Activated T-helper 1 cell treated with anti-CD3 and anti-CD28 coated beads, Interleukin-12 subunit alpha, Interleukin-12 subunit beta, Interleukin-2, Interleukin-4 antibody, amounts not matched to agents 30 ng/mL and 10 ng/mL and 1 ng/mL, durations not matched to agents 14 hours and 24 hours and 36 hours (primary cell): ENCODE results near the gene CPLANE2. TPM values are rescaled to one million over a fixed set of nuclear protein-coding genes. Genes with fewer than 3 reads are reported as not detected.
"Not testable (repeated sequence)": the region's sequence is repeated elsewhere in the genome, so short reads cannot be mapped to it uniquely, and the experiment has no call there.

Experiments
- DNase-seq: peaks from one replicate; pipeline ENCODE4 v3.0.0; 2021; ENCODE audit warnings: low spot score
- H3K27ac Mint-ChIP-seq: one replicate; pipeline ENCODE4 v1.8.0; 2021; ENCODE audit warnings: mild to moderate bottlenecking, mixed read lengths
- H3K27me3 Mint-ChIP-seq: one replicate; pipeline ENCODE4 v1.8.0; 2022; ENCODE audit warnings: mild to moderate bottlenecking, moderate library complexity, mixed read lengths; ENCODE audit not compliant: insufficient read depth
- H3K36me3 Mint-ChIP-seq: one replicate; pipeline ENCODE4 v1.8.0; 2021; ENCODE audit warnings: low read depth, mixed read lengths
- H3K4me1 Mint-ChIP-seq: one replicate; pipeline ENCODE4 v1.8.0; 2021; ENCODE audit warnings: low read depth, mixed read lengths
- H3K4me3 Mint-ChIP-seq: one replicate; pipeline ENCODE4 v1.8.0; 2021; ENCODE audit warnings: mild to moderate bottlenecking, moderate library complexity, mixed read lengths
- H3K9me3 Mint-ChIP-seq: one replicate; pipeline ENCODE4 v1.8.0; 2021; ENCODE audit warnings: mixed read lengths
- intact Hi-C: fragments of 100-400 bp; cut with micrococcal nuclease; formaldehyde crosslinking; loops from one replicate; pipeline ENCODE4 v1.15.1; 2024
- total RNA-seq: library from RNA; stranded (reverse); gene quantifications from 2 replicates; pipeline ENCODE4 v1.2.3, GENCODE V29; 2022

The CPLANE2 gene
- total RNA-seq, 1 donor from 2014 or later = 3.8 TPM

- DNase-seq = no peak
- Mint-ChIP-seq H3K27me3 (peaks cover 2% of the 10 kb centered on the region), H3K4me3 (no peak overlapping the region), H3K36me3 (no peaks in the 10 kb centered on the region), H3K27ac (no peak overlapping the region), H3K9me3 (no peaks in the 10 kb centered on the region), H3K4me1 (peaks cover 22% of the 10 kb centered on the region)
- intact Hi-C loops = loop anchor here (5.0 kb wide), 1 partner anchor 834 kb away; the partner anchor contains the start of gene SDHB
Measured at GRCh38 chr1:16218014-16218673, 18.8 kb downstream of the CPLANE2 start.

- Mint-ChIP-seq H3K4me3 (peak overlapping the region; percentile 83), H3K4me1 (peaks cover 22% of the 10 kb centered on the region)
Measured at GRCh38 chr1:16217061-16217785, 19.8 kb downstream of the CPLANE2 start.

GRCh38 chr1:16215882-16216753 lies 20.9 kb downstream of the CPLANE2 start:
- H3K36me3 Mint-ChIP-seq = no peaks in the 10 kb centered on the region

More at GRCh38 chr1:16217061-16217785, 19.8 kb downstream of the CPLANE2 start:
- Mint-ChIP-seq H3K27ac (no peak overlapping the region), H3K36me3 (no peaks in the 10 kb centered on the region), H3K9me3 (no peaks in the 10 kb centered on the region), H3K27me3 (peaks cover 4% of the 10 kb centered on the region)
- intact Hi-C loops = loop anchor here (1.0 to 5.0 kb wide), 4 partner anchors 11 to 835 kb away; partner anchors contain the start of genes CPLANE2 and SDHB
- DNase-seq = peak; percentile 92

DNA sequence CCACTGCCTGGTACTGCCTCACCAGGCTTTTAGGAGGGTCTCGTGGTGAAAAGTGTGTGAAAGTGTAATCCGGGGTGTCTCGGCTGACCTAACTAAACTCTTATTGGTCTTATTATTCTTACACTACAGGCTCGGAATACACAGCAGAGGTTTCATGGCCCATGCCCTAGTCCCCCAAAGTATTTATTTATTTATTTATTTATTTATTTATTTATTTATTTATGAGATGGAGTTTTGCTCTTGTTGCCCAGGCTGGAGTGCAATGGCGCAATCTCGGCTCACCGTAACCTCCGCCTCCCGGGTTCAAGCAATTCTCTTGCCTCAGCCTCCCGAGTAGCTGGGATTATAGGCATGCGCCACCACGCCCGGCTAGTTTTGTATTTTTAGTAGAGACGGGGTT lies 21.7 kb downstream of the CPLANE2 start:
- H3K27me3 Mint-ChIP-seq, H3K4me3 Mint-ChIP-seq, H3K36me3 Mint-ChIP-seq, DNase-seq, H3K9me3 Mint-ChIP-seq, H3K27ac Mint-ChIP-seq: not testable (repeated sequence)
- intact Hi-C loops = loop anchor here (5.0 kb wide), 1 partner anchor 837 kb away; the partner anchor contains the start of gene SDHB
- peaks cover 21% of the 10 kb centered on the region for H3K4me1 Mint-ChIP-seq

More at GRCh38 chr1:16215882-16216753, 20.9 kb downstream of the CPLANE2 start:
- Mint-ChIP-seq H3K27ac (no peak overlapping the region), H3K27me3 (peaks cover 2% of the 10 kb centered on the region), H3K4me3 (peak overlapping the region; percentile 83), H3K9me3 (no peaks in the 10 kb centered on the region), H3K4me1 (peaks cover 22% of the 10 kb centered on the region)
- intact Hi-C loops = loop anchor here (2.0 to 5.0 kb wide), 2 partner anchors 49 to 836 kb away; partner anchors contain the start of gene SDHB
- DNase-seq = peak; percentile 56

DNA sequence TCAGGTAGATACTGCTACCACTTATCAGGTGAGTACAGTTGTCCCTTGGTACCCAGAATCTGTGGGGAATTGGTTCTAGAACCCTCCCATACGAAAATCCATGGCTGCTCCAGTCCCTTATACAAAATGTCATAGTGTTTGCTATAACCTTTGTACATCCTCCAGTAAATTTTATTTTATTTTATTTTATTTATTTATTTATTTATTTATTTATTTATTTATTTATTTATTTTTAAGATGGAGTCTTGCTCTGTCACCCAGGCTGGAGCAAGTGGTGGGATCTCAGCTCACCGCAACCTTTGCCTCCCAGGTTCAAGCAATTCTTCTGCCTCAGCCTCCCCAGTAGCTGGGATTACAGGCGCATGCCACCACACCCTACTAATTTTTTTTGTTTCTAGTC lies 23.4 kb downstream of the CPLANE2 start:
- H3K4me3 Mint-ChIP-seq, H3K36me3 Mint-ChIP-seq, H3K9me3 Mint-ChIP-seq, DNase-seq, H3K27ac Mint-ChIP-seq, H3K27me3 Mint-ChIP-seq, intact Hi-C loops: not testable (repeated sequence)
- H3K4me1 Mint-ChIP-seq = peaks cover 12% of the 10 kb centered on the region

GRCh38 chr1:16213013-16213412 lies 24.0 kb downstream of the CPLANE2 start:
- no peaks in the 10 kb centered on the region for H3K9me3 Mint-ChIP-seq
- intact Hi-C loops = no loop called here

DNA sequence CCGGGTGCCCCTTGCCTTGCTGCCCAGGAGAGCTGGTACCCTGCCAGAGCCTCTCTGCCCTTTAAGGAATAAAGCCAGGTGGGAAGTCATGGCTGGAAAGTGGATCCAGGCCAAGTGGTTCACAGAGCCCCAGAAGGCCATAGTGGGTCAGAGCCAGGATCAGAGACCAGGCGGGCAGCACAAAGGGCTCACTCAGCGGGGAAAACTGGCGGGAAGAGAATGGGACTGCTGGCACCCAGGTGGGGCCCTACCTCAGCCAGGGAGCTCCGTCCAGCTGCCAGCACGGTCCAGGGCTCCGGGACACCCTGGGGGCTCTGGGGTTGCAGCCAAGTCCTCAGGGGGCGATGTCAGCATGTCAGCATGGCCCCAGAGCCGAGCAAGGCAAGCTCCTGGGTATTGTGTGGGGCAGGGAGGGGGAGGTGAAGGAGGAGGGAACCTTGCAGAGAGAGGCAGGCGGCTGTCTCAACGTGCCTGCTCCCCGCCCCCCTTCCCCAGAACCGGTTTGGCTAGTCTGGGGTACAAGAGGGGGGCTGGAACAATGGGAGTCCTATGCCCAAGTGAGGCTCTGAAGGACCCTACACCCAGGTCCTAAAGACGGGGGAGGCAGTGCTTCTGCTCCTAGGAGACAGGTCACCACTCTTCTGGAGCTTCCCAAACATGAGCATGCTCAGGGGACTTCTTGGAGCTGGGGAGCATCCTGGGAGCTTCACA lies 24.6 kb downstream of the CPLANE2 start, which contains the start of gene ARHGEF19:
ARHGEF19 (minus strand) TSS at position 402 of the 711 bp plus-strand sequence. CDS start 3,598 bp downstream, outside the sequence.
- H3K9me3 Mint-ChIP-seq = no peaks in the 10 kb centered on the region
- H3K27ac Mint-ChIP-seq = no peak within 1 kb of the TSS
- intact Hi-C loops = no loop called here
- no peak within 1 kb of the TSS for H3K4me3 Mint-ChIP-seq
- no peaks in the 10 kb centered on the region for H3K36me3 Mint-ChIP-seq
- peaks cover 12% of the 10 kb centered on the region for H3K4me1 Mint-ChIP-seq
- peaks cover 2% of the 10 kb centered on the region for H3K27me3 Mint-ChIP-seq
- no peak for DNase-seq

More at GRCh38 chr1:16213013-16213412, 24.0 kb downstream of the CPLANE2 start:
- no peaks in the 10 kb centered on the region for H3K36me3 Mint-ChIP-seq
- peaks cover 2% of the 10 kb centered on the region for H3K27me3 Mint-ChIP-seq
- H3K4me3 Mint-ChIP-seq = no peak overlapping the region
- H3K4me1 Mint-ChIP-seq = peaks cover 12% of the 10 kb centered on the region
- no peak overlapping the region for H3K27ac Mint-ChIP-seq
- no peak for DNase-seq

DNA sequence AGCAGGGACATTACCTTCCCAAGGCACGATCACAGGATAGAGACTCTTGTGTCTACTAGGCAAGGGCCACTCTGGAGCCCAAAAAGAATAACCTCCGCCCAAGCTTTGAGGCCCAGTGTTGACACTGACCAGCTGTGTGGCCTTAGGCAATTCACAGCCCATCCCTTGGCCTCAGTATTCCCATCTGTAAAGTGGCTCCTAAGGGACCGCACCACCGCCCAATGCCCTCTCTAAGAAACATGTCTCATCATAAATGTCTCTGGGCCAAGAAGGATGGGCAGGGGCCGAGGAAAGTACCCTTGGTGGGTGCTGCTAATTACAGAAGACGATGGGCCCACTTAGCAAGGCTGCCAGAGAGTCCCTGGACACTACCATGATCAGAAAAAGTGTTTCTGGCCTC lies 25.2 kb downstream of the CPLANE2 start:
- H3K4me3 Mint-ChIP-seq = no peak overlapping the region
- no peak for DNase-seq
- peaks cover 2% of the 10 kb centered on the region for H3K27me3 Mint-ChIP-seq
- intact Hi-C loops = no loop called here
- no peaks in the 10 kb centered on the region for H3K36me3 Mint-ChIP-seq
- H3K27ac Mint-ChIP-seq = no peak overlapping the region
- H3K9me3 Mint-ChIP-seq = no peaks in the 10 kb centered on the region
- H3K4me1 Mint-ChIP-seq = peaks cover 8% of the 10 kb centered on the region

DNA sequence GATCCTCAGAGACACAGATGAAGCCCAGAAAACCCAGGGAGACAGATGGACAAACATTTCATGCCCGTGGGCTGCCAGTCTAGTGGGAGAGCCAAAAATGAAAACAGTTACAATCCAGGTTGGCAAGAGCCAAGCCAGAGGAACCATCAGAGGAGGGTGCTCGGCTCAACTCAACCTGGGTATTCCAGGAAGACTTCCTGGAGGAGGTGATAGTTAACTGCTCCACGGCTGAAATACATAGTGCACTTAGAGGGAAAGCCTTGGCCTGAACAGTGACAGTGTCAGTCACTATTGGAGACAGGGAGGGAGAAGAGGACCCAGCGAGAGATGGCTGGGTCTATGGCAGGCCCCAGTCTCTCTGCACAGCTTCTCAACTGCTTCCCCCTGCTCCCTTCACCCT lies 26.4 kb downstream of the CPLANE2 start:
- H3K27ac Mint-ChIP-seq = no peak overlapping the region
- intact Hi-C loops = no loop called here
- no peak for DNase-seq
- H3K4me3 Mint-ChIP-seq = no peak overlapping the region
- peaks cover 2% of the 10 kb centered on the region for H3K27me3 Mint-ChIP-seq
- H3K36me3 Mint-ChIP-seq = no peaks in the 10 kb centered on the region
- no peaks in the 10 kb centered on the region for H3K4me1 Mint-ChIP-seq
- H3K9me3 Mint-ChIP-seq = no peaks in the 10 kb centered on the region

DNA sequence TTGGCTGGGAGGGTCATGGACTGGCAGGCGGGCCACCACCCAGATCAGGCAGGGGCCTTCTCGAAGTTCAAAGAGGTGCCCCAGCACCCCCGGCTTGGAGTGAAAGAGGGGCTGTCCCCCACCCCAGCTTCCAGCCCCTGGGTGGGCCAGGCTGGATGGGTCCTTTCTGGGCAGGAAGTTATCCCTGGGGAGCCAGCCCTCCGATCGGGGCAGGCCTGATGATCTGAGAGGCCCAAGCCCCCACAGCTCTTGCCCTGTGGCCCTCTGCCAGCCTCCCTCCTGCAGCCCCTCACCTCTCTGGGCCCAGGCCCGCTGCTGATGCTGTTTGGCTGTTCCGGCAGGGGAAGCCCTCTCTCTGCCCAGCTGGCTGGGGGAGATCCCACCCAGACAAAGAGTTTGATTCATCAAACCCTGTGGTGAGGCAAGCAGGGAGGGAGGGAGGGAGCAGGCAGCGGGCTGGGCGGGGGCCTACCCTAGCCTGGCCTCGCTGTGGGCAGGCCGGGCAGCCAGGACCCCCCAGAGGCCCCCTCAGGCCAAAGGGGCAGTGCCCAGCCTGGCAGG lies 27.1 kb downstream of the CPLANE2 start:
- no peak for DNase-seq
- Mint-ChIP-seq H3K36me3 (no peaks in the 10 kb centered on the region), H3K4me3 (no peak overlapping the region), H3K4me1 (no peaks in the 10 kb centered on the region), H3K27me3 (peaks cover 2% of the 10 kb centered on the region), H3K27ac (no peak overlapping the region), H3K9me3 (no peaks in the 10 kb centered on the region)
- intact Hi-C loops = loop anchor here (5.0 kb wide), 1 partner anchor 287 kb away; no protein-coding TSS in a partner anchor

GRCh38 chr1:16209132-16209846 lies 27.7 kb downstream of the CPLANE2 start:
- no peak for DNase-seq
- H3K9me3 Mint-ChIP-seq = no peaks in the 10 kb centered on the region
- peaks cover 2% of the 10 kb centered on the region for H3K27me3 Mint-ChIP-seq
- H3K4me3 Mint-ChIP-seq = peak overlapping the region; percentile 34
- no peaks in the 10 kb centered on the region for H3K4me1 Mint-ChIP-seq
- H3K27ac Mint-ChIP-seq = no peak overlapping the region
- intact Hi-C loops = loop anchor here (5.0 kb wide), 1 partner anchor 288 kb away; no protein-coding TSS in a partner anchor
- H3K36me3 Mint-ChIP-seq = no peaks in the 10 kb centered on the region
